Activated CD4-positive, alpha-beta memory T cell treated with anti-CD3 and anti-CD28 coated beads for 36 hours (primary cell): ENCODE data around the gene ENDOG. TPM values are rescaled to one million over a fixed set of nuclear protein-coding genes. Genes with fewer than 3 reads are reported as not detected.

Source experiments
- total RNA-seq, 2 experiments: library from RNA; stranded (reverse); gene quantifications; one replicate each; pipeline ENCODE4 v1.2.3, GENCODE V29; 2021

ENDOG gene
- total RNA-seq, 2 experiments from 2014 or later = 13.8 to 14.2 TPM

Other genes starting within 250 kb of the ENDOG start
- 10 to 100 TPM; 44.9 to 45.2 TPM for gene DYNC2I2, start 161.7 kb upstream of the ENDOG start, total RNA-seq
- 100 to 1,000 TPM; 578 to 592 TPM for gene SET, start 129.3 kb upstream of the ENDOG start, total RNA-seq
- gene PKN3, start 116.0 kb upstream of the ENDOG start, total RNA-seq = 10 to 100 TPM; 10.4 to 11.4 TPM
- gene ZDHHC12, start 94.4 kb upstream of the ENDOG start, total RNA-seq = 10 to 100 TPM; 65.8 to 68.7 TPM
- 10 to 100 TPM; 16.2 to 18.0 TPM for gene ZER1, start 46.6 kb upstream of the ENDOG start, total RNA-seq
- gene TBC1D13, start 31.2 kb upstream of the ENDOG start, total RNA-seq = 10 to 100 TPM; 14.6 to 14.9 TPM
- gene SPOUT1, start 11.3 kb downstream of the ENDOG start, total RNA-seq = 10 to 100 TPM; 89.2 to 94.2 TPM
- 10 to 100 TPM; 15.9 to 18.1 TPM for gene KYAT1, start 63.5 kb downstream of the ENDOG start, total RNA-seq
- 10 to 100 TPM; 18.0 to 18.7 TPM for gene LRRC8A, start 63.6 kb downstream of the ENDOG start, total RNA-seq
- under 1 TPM; 0.34 to 0.88 TPM for gene PHYHD1, start 102.5 kb downstream of the ENDOG start, total RNA-seq
- gene DOLK, start 129.1 kb downstream of the ENDOG start, total RNA-seq = 1 to 10 TPM; 5.7 to 6.7 TPM
- gene NUP188, start 129.2 kb downstream of the ENDOG start, total RNA-seq = 100 to 1,000 TPM; 121 to 124 TPM
- 10 to 100 TPM; 59.5 to 62.3 TPM for gene SH3GLB2, start 209.8 kb downstream of the ENDOG start, total RNA-seq
- gene MIGA2, start 218.1 kb downstream of the ENDOG start, total RNA-seq = 10 to 100 TPM; 26.1 to 26.5 TPM